H1 (cell line): Measurements from ENCODE around the gene TMEM138. TPM values are rescaled to one million over a fixed set of nuclear protein-coding genes. Genes with fewer than 3 reads are reported as not detected.

Experiments used
- CEBPB ChIP-seq: IDR thresholded peaks from 2 replicates; pipeline ENCODE4 v1.6.1; 2012; ENCODE audit warnings: low read depth, low read length
- CHD7 ChIP-seq: fragments of 300-600 bp; sonication (generic); IDR thresholded peaks from 2 replicates; pipeline ENCODE4 v1.7.1; 2012; ENCODE audit warnings: low read length, moderate library complexity, mild to moderate bottlenecking, inconsistent platforms; ENCODE audit not compliant: insufficient replicate concordance
- EZH2 ChIP-seq: fragments of 200-600 bp; sonication (generic); IDR thresholded peaks from 2 replicates; pipeline ENCODE4 v1.7.1; 2012; ENCODE audit warnings: low read depth, mild to moderate bottlenecking, moderate library complexity, low read length, inconsistent platforms; ENCODE audit not compliant: severe bottlenecking
- GABPA ChIP-seq: IDR thresholded peaks from 2 replicates; pipeline ENCODE4 v1.6.1; 2011; ENCODE audit warnings: mild to moderate bottlenecking, low read length, moderate library complexity, borderline replicate concordance; ENCODE audit not compliant: insufficient read depth
- HDAC2 ChIP-seq, 2 experiments: fragments of 300-600 bp in 1 of 2; sonication (generic) in 1 of 2; IDR thresholded peaks; 2 replicates each; pipeline ENCODE4 v1.6.1; 2011 to 2012; ENCODE audit warnings: low read depth in 2 of 2, low read length in 2 of 2, mild to moderate bottlenecking in 2 of 2, moderate library complexity in 2 of 2, borderline replicate concordance in 1 of 2, inconsistent platforms in 1 of 2
- MAFK ChIP-seq: IDR thresholded peaks from 2 replicates; pipeline ENCODE4 v1.6.1; 2012; ENCODE audit warnings: low read depth, mild to moderate bottlenecking, improper control_type of control experiment, low read length
- POU5F1 ChIP-seq: IDR thresholded peaks from 2 replicates; pipeline ENCODE4 v1.6.1; 2011; ENCODE audit warnings: low read depth, mild to moderate bottlenecking, low read length, moderate library complexity
- SP1 ChIP-seq: IDR thresholded peaks from 2 replicates; pipeline ENCODE4 v1.6.1; 2011; ENCODE audit warnings: low read depth, low read length
- polyA plus RNA-seq, 7 experiments: library from polyadenylated mRNA; depleted of rRNA in 3 of 7; stranded (reverse) in 5 of 7; unstranded in 2 of 7; fragments of >200 nt in 5 of 7; fragments of 200-250 nt in 2 of 7; gene quantifications; 1 replicate in 5 of 7; 2 replicates in 1 of 7; 4 replicates in 1 of 7; pipeline versions ENCODE4 v1.2.1 to v1.2.3, GENCODE V29; 2011 to 2013; ENCODE audit warnings: missing spikeins in 2 of 7, mixed read lengths in 2 of 7
- total RNA-seq: library from RNA; stranded (reverse); fragmentation: NEBNext Ultra II Directional; extraction: Animal tissue kit (Norgen Biotek cat#: 25700); gene quantifications from 2 replicates; pipeline ENCODE4 v1.2.1, GENCODE V29; 2021
- TF ChIP-seq, protein P1 (sequence below): IDR thresholded peaks from 2 replicates; pipeline ENCODE4 v1.6.1; 2012; ENCODE audit warnings: inconsistent platforms
- TF ChIP-seq, protein P2 (sequence below): IDR thresholded peaks from 2 replicates; pipeline ENCODE4 v1.6.1; 2011; ENCODE audit warnings: low read depth, mild to moderate bottlenecking, low read length; ENCODE audit not compliant: insufficient read depth

The TMEM138 gene
- total and polyA plus RNA-seq, 2 of the 8 experiments (the other 6 are each of a cell fraction or from before 2014, with no cell fraction given): 32.9 to 59.0 TPM

DNA sequence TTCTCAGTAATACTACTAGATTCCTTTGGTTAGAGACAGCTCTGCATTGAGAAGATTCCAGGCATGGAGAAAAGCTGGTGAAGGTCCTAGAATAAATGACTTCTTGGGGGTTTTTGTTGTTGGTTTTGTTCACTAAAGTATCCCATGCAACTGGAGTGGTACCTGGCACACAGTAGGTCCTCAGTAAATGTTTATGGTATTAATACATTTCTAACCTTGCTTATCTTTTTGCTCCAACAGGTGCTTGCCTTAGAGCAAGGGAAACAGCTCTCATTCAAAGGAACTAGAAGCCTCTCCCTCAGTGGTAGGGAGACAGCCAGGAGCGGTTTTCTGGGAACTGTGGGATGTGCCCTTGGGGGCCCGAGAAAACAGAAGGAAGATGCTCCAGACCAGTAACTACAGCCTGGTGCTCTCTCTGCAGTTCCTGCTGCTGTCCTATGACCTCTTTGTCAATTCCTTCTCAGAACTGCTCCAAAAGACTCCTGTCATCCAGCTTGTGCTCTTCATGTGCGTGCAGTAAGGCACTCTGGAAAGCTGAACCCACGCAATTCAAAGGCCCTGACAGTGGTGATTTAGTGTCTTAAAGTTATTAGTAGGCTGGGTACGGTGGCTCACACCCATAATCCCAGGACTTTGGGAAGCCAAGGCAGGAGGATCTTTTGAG lies 2.0 kb downstream of the TMEM138 start (continued):
- no peak for TF ChIP-seq CHD7
- no peak for TF ChIP-seq GABPA
- TF ChIP-seq EZH2: no peak
- TF ChIP-seq HDAC2 (IDR thresholded peaks at IDR 0.05; ENCODE audit: borderline replicate concordance in 1 of 2, low read depth in 2 of 2, low read length in 2 of 2): no peak
- TF ChIP-seq, protein P1, sequence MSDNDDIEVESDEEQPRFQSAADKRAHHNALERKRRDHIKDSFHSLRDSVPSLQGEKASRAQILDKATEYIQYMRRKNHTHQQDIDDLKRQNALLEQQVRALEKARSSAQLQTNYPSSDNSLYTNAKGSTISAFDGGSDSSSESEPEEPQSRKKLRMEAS: no peak
- TF ChIP-seq POU5F1: no peak
- TF ChIP-seq SP1: no peak
- TF ChIP-seq MAFK: no peak
- no peak for TF ChIP-seq CEBPB
- TF ChIP-seq, protein P2, sequence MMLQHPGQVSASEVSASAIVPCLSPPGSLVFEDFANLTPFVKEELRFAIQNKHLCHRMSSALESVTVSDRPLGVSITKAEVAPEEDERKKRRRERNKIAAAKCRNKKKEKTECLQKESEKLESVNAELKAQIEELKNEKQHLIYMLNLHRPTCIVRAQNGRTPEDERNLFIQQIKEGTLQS: no peak
